Head of caudate nucleus (tissue), 42 donors: ENCODE data around the gene USP9X.
"Not testable (repeated sequence)": the region's sequence is repeated elsewhere in the genome, so short reads cannot be mapped to it uniquely, and the experiment has no call there.

Experiments
- DNase-seq, 42 donors: peaks; one replicate each; pipeline versions ENCODE4 v3.0.0 to v3.0.0-alpha.2; 2020 to 2021; ENCODE audit warnings: mixed read lengths in 7 of 42
- intact Hi-C: fragments of 100-400 bp; cut with DNase I; formaldehyde crosslinking; loops from one replicate; pipeline ENCODE4 v1.15.0; 2022

Gene USP9X

DNA sequence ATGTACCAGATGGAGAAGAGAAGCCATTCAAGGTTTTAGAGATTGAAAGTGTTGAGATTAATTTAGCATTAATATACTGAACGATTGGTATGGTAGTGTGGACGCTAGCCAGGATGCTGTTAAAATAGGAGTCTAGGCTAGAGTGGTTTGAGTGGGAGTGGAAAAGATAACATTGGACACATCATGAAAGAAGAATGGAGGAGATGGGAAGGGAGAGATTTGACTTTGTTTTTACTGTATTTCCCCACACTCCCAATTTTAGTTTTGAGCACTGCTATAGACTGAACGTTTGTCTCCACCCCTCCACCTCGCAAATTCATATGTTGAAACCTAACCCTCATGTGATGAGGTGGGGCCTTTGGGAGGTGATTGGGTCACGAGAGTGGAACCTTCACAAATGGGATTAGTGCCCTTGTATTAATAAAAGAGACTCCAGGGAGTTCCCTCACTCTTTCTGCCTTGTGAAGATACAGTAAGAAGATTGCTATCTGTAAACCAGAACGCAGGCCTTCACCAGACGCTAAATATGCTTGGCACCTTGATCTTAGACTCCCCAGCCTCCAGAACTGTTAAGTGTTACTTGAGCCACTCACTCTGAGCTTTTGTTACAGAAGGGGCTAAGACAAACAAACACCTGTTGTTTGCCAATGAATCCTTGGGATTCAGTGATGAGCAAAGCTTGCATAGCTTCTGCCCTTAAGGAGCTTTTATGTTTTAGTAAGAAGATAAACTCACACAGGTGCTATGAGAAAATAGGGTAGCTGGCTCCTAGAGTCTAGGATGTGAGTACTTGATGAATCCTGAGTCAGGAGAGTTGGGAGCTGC, 25.8 kb downstream of the USP9X start:
- intact Hi-C loops, result loop anchor here (10.0 kb wide), 1 partner anchor 236 kb away; no protein-coding TSS in a partner anchor
- DNase-seq, result no peak

DNA sequence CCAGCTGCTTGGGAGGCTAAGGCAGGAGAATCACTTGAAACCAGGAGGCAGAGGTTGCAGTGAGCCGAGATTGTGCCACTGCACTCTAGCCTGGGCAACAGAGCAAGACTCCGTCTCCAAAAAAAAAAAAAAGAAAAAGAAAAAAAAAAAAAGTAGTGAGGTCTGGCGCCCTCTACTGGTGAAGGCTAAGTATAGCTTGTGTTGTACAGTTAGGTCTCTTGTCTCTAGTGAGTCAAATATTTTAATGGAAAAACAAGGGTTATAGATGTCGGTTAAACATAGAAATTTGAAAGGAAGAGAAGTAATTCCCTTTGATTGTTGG, 29.8 kb downstream of the USP9X start:
- intact Hi-C loops, result loop anchor here (10.0 kb wide), 1 partner anchor 240 kb away; no protein-coding TSS in a partner anchor
- peak in 4 of 42 donors; percentile 4 to 16 (median 10) for DNase-seq

DNA sequence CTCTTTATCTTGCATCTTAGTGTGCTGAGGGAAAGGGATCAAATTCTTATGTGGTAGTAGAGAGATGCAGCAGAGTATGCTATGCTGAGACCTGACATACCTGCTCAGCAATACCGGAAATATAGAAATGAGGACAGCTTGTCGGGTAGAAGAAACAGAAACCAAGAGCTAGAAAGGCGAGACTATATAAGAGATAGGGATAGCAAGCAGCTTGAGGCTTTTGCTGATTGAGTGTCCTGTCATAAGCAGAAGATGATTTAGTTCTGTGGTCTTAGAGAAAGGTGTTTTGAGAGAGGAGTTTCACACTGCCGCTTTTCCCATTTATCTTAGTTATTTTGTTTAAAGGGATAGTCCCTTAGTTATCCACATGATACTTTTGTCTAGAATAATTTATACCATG, 31.7 kb downstream of the USP9X start:
- intact Hi-C loops, result loop anchor here (10.0 kb wide), 1 partner anchor 242 kb away; no protein-coding TSS in a partner anchor
- DNase-seq, result no peak

DNA sequence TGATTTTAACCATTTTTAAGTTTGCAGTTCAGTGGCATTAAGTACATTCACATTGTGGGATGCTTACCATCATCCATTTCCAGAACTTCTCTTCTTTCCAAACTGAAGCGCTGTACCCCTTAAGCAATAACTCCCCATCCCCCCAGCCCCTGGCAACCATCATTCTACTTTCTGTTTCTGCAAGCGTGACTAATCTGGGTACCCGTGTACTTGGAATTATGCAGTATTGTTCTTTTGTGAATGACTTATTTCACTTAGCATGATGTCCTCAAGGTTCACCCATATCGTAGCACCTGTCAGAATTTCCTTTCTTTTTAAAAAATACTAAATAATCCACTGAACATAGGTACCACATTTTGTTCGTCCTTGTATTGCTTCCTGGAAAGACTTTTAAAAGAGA, 32.9 kb downstream of the USP9X start:
- intact Hi-C loops, result loop anchor here (10.0 kb wide), 1 partner anchor 243 kb away; no protein-coding TSS in a partner anchor
- no peak for DNase-seq

DNA sequence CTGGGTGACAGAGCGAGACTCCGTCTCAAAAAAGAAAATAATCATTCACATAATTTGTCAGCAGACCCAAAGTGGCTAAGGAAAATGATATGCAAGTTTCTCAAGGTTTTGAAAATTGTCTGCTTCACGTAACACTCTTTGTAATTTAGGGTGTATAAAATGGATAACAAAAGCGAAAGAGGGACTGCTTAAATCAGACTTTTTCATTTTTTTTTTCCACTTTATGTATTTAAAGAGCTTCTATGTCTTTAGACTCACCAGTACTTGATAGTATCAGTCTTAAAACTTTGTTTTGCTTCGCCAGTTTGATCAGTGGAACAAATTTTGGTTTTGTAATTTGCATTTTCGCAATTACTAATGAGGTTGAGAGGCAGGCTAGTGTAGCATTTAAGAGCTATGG, 34.6 kb downstream of the USP9X start:
- intact Hi-C loops, result loop anchor here (10.0 kb wide), 1 partner anchor 245 kb away; no protein-coding TSS in a partner anchor
- no peak for DNase-seq

DNA sequence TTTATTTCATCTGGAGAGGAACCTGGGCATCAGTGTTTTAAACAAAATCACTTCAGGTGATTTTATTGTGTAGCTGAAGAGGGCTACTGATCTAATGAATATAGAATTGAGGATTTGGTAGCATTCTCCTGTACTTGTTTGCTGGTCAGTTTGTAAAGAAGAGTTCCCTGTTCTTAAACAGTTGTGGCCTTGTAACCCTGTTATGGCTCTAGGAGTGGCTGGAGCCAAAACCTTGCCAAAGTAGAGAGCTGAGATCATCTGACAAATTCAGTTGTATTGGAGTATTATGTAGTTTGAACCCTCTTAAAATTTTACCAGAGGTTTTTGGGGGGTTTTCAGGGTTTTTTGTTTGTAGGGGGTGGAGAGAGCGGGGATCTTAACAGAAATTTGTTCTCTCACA, 36.5 kb downstream of the USP9X start:
- intact Hi-C loops, result no loop called here
- DNase-seq, result no peak

DNA sequence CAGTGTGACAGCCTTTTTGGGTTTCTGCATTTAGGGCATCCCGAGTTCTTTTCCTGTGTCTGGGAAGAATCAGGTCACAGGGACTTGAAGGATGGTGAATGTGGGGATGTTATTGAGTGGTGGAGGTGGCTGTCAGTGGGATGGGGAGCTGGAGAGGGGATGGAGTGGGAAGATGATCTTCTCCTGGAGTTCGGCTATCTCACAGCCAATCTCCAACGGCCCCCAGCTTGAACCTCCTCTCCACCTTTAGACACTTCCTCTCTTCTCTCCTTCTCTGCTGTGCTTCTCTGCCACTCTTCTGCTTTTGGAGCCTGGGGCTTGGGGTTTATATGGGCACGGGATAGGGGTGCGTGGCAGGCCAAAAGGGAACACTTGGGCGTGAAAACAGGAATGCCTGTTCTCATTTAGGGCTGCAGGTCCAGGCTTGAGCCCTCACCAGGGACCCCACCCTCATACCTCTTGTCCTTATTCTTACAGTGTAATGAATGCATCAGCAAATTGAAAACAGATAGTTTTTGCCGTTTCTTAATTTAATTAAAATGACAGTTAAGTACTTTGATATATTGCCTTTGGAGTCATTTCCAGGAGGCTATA, 37.5 kb downstream of the USP9X start:
- DNase-seq, result peak in 1 of 42 donors; percentile 5
- intact Hi-C loops, result no loop called here

DNA sequence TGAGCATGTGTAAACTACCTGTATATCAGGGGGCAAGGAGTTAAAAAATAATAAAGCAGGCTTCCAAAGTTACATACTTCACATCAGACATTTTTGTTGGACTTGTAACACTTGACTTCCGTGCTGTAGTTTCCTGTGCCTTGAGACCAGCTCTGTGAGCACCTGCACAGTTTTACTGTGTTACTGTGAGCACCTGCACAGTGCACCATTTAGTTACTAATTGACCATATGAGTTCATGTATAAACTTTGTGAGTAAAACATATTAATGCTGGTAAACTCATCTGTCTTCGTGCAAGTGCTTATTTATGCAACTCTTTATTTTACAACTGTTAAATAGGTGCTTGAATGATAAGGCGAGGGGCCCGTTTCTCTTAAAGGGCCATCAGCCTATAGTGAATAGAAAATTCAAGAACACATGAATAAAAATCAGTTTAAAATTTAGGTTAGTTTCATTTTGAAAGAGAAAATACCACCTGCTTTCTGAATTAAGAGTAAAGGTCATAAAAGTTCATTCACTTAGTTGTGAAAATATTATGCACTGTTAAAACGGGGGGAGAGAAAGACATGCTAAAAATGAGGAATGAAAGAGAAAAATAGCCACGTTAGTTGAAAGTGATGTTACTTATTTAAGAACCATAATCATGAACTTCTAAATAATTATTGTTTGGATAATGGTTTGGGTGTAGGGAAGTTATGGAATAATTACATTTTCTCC, 42.4 kb downstream of the USP9X start:
- DNase-seq, result no peak
- intact Hi-C loops, result no loop called here

DNA sequence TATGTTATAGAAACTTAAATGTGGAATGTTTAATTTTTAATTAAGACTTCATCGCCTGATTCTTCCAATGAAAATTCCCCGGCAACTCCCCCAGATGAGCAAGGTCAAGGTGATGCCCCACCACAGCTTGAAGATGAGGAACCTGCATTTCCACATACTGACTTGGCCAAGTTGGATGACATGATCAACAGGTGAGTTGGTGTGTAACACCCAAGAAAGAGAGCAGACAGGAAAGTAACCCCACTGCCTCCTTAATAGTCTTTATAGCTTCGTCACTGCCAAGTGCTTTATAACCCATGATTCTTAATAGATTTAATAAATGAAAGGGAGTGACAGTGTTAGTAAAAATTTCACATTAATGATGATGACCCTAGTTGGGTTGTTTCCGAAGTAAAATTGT, 43.7 kb downstream of the USP9X start:
- intact Hi-C loops, result no loop called here

DNA sequence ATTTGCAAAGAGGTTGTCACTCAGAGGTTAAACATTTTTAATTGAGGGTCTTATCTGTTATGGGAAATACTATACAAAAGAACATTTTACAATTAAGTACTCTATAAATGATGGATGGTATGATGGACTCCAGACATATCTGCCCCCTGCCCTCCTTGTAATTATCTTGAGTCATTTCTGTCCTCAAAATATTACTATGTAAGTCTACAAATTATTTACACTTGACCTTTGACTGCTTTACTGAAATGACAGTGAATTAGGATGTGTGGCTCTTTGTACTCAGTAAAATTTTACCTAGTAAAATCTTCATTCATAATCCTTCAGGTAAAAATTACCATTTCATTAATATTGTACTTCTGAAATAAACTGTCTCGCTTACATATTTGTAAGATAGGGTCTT, 46.5 kb downstream of the USP9X start:
- DNase-seq, result no peak
- intact Hi-C loops, result no loop called here

More for the DNA sequence above, 43.7 kb downstream of the USP9X start:
- no peak for DNase-seq

DNA sequence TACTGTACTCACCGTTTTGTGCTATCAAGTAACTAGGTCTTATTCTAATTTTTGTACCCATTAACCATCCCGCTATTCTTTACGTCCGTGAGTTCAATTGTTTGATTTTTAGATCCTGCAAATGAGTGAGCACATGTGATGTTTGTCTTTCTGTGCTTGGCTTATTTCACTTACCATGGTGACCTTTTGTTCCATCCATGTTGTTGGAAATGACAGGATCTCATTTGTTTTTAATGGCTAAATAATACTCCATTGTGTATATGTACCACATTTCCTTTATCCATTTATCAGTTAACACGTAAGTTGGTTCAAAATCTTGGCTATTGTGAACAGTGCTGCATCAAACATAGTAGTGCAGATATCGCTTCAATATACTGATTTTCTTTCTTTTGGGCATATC, 48.3 kb downstream of the USP9X start:
- no peak for DNase-seq
- intact Hi-C loops, result no loop called here

DNA sequence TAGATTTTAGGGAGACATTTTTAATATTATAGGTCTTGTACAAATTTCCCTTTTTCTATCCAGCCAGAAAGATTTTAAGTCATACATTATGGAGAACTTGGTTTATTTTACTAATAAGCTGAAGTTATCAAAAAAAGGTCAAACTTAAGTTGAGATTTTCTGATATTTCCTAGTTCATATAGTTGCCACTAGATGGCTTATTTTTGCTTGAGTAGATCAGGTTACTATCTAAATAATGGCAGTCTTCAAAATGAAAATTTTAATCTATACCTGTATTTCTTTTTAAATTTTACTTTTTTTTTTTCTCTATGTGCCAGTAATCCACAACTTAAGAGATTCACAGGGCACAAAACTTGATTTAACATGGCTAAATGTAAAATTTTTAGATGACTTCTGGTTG, 52.3 kb downstream of the USP9X start:
- intact Hi-C loops, result no loop called here

DNA sequence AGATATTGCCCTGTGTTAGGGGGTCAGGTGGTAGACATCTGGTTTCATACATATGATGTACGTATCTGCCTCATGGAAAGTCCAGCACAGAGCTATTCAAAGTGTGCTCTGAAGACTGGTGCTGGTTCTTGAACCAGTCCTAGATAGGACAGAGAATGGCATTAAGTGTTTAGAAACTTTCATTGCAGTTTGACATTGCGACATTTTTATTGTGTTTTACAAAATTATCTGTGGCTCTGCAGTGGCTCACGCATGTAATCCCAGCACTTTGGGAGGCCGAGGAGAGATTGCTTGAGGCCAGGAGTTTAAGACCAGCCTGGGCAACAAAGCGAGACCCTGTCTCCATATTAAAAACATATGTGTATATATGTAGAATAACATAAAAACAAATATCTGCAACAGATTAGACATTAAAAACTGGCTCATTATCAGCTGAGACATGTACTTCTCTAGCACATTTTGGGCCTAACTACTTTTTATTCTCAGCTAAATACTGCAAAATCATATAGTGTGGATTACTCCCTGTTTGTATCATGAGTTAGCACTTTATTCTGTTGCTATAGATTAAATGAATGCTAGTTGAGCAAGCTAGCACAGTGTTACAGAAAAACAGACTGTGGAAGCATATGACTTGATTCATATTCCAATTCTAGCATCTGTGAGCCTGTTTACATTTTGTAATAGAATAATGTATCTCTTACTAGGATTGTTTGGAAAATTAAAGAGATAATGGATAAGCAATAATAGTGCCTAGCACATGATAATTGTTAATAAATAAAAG, 57.1 kb downstream of the USP9X start:
- no peak for DNase-seq
- intact Hi-C loops, result no loop called here

More for the DNA sequence above, 52.3 kb downstream of the USP9X start:
- no peak for DNase-seq

DNA sequence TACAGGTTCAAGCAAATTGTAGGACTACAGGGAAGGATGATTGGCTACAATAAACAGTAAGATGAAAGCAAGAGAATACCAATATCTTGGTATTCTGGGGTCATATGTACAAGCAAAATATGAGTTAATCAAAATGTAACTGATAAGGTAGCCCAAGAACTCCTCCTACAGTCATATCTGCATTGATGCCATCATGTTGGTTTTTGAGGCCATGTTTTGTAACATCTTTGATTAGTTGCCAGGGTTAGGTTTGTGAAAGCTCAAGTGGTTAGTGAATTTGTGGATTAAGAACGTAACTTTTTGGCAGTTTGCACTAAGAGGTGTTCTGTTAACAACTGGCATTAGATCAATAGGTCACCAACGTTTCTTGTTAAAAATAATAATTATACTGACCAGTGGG, 59.6 kb downstream of the USP9X start:
- intact Hi-C loops, result no loop called here
- DNase-seq, result no peak

DNA sequence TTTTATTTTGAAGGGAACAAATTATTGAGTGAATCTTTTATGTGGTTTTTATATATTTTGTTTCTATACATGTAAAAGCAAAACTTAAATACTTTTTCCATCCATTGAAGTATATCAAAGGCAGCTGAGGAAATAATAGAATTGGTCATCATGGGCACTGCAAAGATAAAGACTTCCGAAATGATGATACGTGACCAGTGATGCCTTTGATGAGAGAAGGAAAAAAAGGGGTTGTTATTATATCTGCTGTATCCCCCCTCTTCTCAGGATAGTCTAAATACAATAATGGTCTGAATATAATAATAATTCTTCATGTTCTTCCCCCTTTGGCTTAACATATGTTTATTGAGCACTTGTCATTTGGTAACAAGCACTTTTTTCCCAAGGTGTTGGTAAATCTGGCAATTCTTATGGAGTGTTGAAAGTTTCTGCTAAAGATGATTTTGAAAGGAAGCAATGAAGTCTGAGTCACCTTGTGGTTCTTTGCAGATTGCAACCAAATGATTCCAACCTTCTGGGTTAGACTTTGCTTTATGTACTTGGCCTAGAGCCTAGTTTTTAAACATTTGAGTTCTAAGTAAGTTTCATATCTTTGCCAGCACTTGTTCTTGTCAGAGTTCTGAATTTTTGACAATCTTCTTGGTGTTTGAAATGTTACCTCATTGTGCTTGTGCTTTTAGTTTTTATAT, 60.8 kb downstream of the USP9X start:
- intact Hi-C loops, result no loop called here
- DNase-seq, result no peak

DNA sequence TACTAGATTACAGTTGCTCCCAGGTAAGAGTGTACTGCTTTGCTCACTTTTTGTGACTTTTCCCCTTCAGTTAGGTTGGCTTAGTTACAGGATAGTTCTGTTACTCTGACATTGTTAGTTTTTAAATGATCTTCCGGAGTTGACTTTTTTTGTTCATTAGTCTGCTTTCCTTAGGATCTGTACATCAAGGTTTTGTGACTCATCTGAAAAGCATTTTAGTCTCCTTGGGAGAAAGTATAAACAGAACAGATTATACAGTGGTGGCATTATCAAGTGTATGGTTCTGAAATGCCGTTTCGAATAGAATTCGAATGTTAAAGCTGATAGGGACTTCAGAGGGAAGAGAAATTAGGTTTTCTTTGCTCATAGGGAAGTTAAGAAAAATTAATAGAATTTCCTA, 63.3 kb downstream of the USP9X start:
- no peak for DNase-seq
- intact Hi-C loops, result no loop called here

DNA sequence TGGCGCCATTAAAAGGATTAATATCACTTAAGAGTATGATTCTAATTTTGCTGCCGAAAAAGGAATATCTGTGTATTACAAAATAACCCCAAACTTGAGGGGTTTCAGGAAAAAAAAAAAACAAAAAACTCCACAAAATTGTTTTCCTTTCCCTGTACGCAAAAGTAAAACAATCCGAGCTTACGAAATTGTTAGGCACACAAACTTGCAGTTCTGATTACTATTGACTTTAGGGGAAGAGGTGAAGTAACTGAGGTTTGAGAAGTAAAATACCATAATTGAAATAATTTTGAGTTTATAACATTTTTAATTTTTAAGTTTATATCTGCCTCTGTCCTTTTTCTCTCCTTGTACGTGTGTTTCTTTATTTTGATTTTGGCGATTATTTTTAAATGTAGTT, 64.8 kb downstream of the USP9X start:
- intact Hi-C loops, result no loop called here
- DNase-seq, result no peak

DNA sequence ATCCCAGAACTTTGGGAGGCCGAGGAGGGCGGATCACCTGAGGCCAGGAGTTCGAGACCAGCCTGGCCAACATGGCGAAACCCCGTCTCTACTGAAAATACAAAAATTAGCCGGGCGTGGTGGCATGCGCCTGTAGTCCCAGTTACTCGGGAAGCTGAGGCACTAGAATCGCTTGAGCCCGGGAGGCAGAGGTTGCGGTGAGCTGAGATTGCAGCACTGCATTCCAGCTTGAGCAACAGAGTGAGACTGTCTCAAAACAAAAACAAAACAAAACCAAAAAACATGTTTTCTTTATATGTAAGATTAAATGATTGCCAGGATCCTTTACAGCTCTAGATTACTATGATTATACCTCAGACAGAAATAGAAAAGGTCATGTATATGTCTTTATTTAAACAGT, 66.5 kb downstream of the USP9X start:
- DNase-seq, intact Hi-C loops: not testable (repeated sequence)

DNA sequence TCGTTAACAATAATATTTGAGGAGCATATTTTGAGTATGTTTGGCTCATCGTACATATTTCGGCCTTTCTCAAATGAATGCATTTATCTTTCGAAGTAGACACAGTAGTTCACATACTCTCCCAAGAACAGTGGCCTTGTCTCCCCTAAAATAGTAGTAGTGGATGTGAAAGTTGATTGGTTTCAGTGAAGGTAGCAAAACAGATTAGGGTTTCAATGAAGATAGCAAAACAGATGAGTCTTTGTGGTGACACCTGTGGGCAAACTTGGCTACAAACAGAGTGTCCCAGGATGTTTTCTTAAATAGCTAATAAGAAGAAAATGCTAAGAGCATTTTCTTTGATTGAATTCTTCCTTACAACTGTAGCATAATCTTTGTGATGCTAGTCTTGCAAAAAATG, 67.0 kb downstream of the USP9X start:
- intact Hi-C loops, result no loop called here
- DNase-seq, result no peak
